ENCODE data around the gene LUZP1.

DNA sequence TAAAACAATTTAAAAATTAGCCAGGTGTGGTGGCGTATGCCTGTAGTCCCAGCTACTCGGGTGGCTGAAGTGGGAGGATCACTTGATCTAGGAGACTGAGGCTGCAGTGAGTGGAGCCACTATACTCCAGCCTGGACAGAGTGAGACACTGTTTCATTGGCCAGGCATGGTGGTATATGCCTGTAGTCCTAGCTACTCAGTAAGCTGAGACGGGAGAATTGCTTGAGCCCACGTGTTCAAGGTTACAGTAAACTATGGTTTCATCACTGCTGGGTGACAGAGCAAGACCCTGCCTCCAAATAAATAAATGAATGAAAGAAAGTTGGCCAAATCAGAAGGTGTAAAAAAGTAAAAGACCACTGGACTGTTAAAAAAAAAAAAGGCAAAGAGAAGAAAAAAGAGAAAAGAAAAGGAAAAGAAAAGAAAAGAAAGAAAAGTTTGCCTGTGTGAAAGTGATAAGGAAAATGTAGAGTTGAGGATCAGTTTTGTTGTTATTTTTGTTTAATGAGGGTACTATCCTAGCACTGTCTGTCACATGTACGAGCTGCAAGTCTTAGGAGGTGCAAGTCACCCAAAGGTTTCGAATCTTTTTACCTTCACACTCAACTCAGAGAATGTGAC, 52.3 kb downstream of the LUZP1 start:
- no peak for TF ChIP-seq POLR2AphosphoS5 (IDR thresholded peaks at IDR 0.05; ENCODE audit: low read depth, low read length)
- no peak for TF ChIP-seq POLR2A (IDR thresholded peaks at IDR 0.05; ENCODE audit: low read depth, low read length)
- TF ChIP-seq TAF1 (IDR thresholded peaks at IDR 0.05; ENCODE audit: borderline replicate concordance, low read depth, low read length): no peak

All from GM12892 (cell line).